SH-SY5Y (cell line): Measurements from ENCODE around the gene CCDC121.

Experiments
- GATA2 ChIP-seq: IDR thresholded peaks from 2 replicates; pipeline ENCODE4 v1.6.1; 2011; ENCODE audit warnings: mild to moderate bottlenecking, low read depth, low read length
- GATA3 ChIP-seq: IDR thresholded peaks from 2 replicates; pipeline ENCODE4 v1.6.1; 2011; ENCODE audit warnings: low read depth, mild to moderate bottlenecking, low read length, moderate library complexity

- TF ChIP-seq GATA2 (no peak), GATA3 (no peak)
Observed at GRCh38 chr2:27664622-27665363, 36.0 kb upstream of the CCDC121 start.
